Measurements from ENCODE around the gene KRT7.

Gene KRT7

GRCh38 chr12:52212701-52213563 lies 20.1 kb upstream of the KRT7 start:
- DNase-seq = no peak

- DNase-seq = peak; percentile 52
Observed at GRCh38 chr12:52213564-52214420, 19.3 kb upstream of the KRT7 start.

GRCh38 chr12:52214421-52214802 lies 18.6 kb upstream of the KRT7 start:
- DNase-seq = no peak

DNA sequence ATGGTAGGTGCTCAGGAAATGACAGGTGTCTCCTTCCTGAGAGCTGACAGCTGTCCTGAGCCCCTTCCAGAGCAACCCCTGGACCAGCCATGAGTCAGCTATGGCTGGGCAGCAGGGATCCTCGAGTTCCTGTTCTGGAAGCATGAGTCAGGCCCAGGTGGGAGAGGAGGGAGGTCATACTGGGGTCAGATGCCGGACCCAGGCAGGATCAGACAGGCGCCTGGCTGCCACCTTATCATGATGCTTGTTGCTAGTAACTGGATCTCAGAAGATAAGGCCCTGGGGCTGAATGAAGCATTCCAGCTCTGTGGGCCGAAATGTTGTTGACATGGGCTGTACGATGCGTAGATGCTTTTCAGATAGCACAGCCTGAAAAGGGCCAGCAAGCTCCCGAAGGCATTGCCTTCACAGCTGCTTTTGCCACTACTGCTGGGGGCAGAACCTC lies 17.4 kb upstream of the KRT7 start:
- no peak for DNase-seq

GRCh38 chr12:52216100-52216499 lies 16.9 kb upstream of the KRT7 start:
- no peak for DNase-seq

- no peak for DNase-seq
Observed at GRCh38 chr12:52216807-52217206, 16.2 kb upstream of the KRT7 start.

- no peak for DNase-seq
Observed at GRCh38 chr12:52217223-52217622, 15.8 kb upstream of the KRT7 start.

DNA sequence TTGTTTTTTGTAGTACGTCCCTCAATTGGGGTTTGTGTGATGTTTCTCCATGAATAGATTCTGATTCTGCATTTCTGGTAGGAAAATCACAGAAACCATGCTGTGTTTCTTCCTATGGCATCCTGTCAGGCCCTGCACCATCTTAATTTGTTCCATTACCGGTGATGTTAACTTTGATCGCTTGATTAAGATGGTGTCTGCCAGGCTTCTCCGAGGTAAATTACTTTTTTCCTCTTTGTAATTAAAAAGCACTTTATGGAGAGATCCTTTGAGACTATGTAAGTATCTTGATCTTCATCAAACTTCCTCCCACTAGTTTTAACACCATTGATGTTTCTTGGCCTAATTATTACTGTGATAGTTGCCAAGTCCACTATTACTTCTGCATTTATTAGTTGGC lies 15.0 kb upstream of the KRT7 start:
- no peak for DNase-seq

DNA sequence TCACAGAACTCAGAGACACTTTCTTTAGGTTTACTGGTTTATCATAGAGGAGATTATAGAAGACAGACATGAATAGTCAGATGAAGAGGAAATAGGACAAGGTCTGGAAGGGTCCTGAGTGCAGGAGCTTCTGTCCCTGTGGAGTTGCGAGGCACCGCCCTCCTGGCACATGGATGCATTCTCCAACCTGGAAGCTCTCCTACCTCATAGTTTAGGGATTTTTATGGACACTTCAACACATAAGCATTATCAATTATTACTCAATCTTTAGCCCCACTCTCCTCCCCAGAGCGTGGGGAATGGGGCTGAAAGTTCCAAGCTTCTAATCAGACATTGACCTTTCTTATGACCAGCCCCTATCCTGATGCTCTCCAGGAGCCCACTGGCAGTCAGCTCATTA lies 12.6 kb upstream of the KRT7 start:
- no peak for DNase-seq

GRCh38 chr12:52221070-52221781 lies 11.8 kb upstream of the KRT7 start:
- DNase-seq = no peak

- DNase-seq = peak; percentile 30
Observed at GRCh38 chr12:52221912-52222457, 11.1 kb upstream of the KRT7 start.

DNA sequence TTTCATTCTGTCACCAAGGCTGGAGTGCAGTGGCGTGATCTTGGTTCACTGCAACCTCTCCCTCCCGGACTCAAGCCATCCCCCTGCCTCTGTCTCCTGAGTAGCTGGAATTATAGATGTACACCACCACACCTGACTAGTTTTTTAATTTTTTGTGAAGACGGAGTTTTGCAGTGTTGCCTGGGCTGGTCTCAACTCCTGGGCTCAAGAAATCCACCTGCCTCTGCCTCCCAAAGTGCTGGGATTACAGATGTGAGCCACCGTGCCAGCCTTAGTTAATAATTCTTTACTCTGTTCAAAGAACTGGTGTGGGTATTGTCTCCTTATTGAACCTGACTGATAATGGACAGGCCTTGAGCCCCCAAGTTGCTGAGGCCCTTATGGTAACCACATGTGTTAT lies 10.4 kb upstream of the KRT7 start:
- no peak for DNase-seq

DNA sequence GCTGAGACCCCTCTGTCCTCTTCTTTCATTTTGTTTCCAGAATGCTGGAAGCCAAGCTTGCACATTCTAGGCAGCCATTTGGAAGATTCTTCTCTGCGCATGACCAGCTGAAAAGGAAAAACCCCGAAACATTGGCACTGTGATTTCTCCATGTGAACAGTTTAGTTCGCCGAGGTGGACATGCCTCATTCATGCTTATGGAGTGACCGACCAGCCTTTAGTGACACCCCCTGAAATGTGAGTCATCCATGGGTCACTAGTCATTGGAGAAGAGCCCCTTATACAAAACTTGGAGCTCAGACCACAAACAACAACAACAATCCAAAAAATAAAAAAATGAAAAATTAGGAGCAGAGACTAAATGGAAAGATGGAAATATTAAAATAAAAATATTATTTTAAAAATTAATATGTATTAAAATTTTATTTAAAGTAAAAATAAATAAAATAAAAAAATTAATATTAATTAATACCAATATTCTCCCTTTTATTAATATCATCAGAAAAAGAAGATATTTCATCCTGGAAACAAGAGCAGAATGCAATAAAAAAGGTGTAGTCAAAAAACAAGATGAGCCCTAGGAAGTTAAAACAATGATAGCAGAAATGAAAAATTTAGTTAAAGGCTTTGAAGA lies 9.5 kb upstream of the KRT7 start:
- no peak for DNase-seq

DNA sequence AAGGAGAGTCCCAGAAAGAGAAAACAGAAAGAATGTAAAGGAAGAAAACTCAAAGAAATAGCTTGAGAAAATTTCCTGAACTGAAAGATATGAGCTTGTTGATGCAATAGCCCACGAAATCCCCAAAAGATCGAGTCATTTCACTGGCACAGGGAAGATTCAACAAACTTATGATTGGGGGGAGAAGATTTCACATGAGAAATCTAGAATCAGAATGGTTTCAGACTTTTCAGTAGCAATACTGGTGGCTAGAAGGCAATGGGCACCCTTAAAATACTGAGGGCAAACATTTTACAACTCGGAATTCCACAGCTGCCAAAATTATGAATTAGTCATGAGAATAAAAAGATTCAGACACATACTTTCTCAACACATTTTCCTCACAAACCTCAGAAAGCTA lies 8.9 kb upstream of the KRT7 start:
- DNase-seq = no peak

- DNase-seq = no peak
Observed at GRCh38 chr12:52225752-52226151, 7.3 kb upstream of the KRT7 start.

DNA sequence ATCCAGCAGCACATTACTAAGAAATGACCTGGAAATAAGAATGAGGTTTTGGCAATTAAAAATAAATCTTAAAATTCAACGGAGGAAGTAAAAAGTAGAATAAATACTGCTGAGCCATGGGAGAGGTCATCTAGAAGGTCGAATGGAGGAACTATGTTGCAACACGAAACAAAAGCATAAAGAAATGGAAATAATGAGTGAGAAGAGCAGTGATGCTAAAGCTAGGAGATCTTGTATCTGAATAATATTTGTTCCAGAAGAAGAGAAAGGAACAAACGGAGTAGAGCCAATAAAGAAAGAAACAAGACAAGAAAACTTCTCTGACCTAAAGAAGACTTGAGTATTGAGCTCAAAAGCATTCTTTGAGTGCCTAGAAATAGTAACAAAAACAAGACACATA lies 6.6 kb upstream of the KRT7 start:
- DNase-seq = no peak

GRCh38 chr12:52227606-52228166 lies 5.4 kb upstream of the KRT7 start:
- DNase-seq = no peak

- DNase-seq = no peak
Observed at GRCh38 chr12:52228366-52228765, 4.7 kb upstream of the KRT7 start.

- DNase-seq = no peak
Observed at GRCh38 chr12:52228931-52229330, 4.1 kb upstream of the KRT7 start.

- no peak for DNase-seq
Observed at GRCh38 chr12:52229836-52230343, 3.2 kb upstream of the KRT7 start.

- no peak for DNase-seq
Observed at GRCh38 chr12:52230364-52231281, 2.4 kb upstream of the KRT7 start.

Measured in CD4-positive, alpha-beta T cell treated with Interleukin-21 for 1 hour (primary cell).